Measurements from ENCODE around the gene PPFIA1. TPM values are rescaled to one million over a fixed set of nuclear protein-coding genes. Genes with fewer than 3 reads are reported as not detected.
A peak's percentile ranks its signal among the peaks of the same experiment; 100 is the strongest.
"Not testable (repeated sequence)": the region's sequence is repeated elsewhere in the genome, so short reads cannot be mapped to it uniquely, and the experiment has no call there.

The PPFIA1 gene
- polyA plus RNA-seq, 1 donor = 28.7 TPM

DNA sequence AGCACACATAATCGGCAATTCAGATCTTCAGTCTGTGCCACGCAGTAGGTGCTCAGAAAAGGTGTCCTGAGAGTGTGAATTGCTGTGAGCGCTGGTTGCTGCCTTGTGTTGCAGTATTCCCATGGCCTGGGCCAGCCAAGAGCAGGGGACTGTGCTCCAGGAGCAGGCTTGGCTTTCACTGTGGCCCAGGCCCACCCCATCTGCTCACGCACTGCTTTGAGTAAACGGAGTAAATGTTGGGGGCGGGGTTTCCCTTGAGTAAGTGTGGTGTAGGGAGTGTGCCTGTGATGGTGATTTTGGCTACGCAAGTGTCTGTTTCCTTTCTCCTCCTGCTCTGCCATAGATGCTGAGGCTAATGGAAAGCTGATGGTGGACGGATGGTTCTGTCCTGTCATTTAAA lies 130.2 kb downstream of the PPFIA1 start:
- Histone ChIP-seq H3K4me1 (ENCODE audit: control insufficient read depth, insufficient read depth, low read length) (peaks cover 21% of the 10 kb centered on the region), H3K27ac (ENCODE audit: low read length) (peak overlapping the region; percentile 89), H3K9me3 (ENCODE audit: control insufficient read depth, low read depth, low read length) (peaks cover 2% of the 10 kb centered on the region), H3K27me3 (ENCODE audit: control insufficient read depth, insufficient read depth, low read length) (no peaks in the 10 kb centered on the region), H3K36me3 (ENCODE audit: control insufficient read depth, insufficient read depth, low read length) (peaks cover 9% of the 10 kb centered on the region), H3K4me3 (ENCODE audit: low read length) (no peak overlapping the region)
- DNase-seq = no peak
- WGBS (ENCODE audit: insufficient coverage, low lambda C conversion rate) = no CpG with 5 or more reads among the region's 8 CpGs

DNA sequence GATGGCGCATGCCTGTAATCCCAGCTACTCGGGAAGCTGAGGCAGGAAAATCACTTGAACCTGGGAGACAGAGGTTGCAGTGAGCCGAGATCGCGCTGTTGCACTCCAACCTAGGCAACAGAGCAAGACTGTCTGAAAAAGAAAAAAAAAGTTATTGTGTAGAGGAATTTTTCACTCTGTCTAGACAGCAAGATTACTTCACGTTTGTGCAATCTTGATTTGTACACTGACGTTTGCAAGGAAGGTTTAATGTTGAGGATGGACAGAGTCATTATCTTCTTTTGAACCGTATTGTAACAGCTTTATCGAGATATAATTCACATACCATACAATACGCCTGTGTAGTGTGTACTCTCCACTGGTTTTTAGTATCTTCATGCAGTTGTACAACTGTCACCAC lies 131.5 kb downstream of the PPFIA1 start:
- Histone ChIP-seq H3K4me1 (ENCODE audit: control insufficient read depth, insufficient read depth, low read length) (peaks cover 21% of the 10 kb centered on the region), H3K27ac (ENCODE audit: low read length) (no peak overlapping the region), H3K9me3 (ENCODE audit: control insufficient read depth, low read depth, low read length) (peaks cover 2% of the 10 kb centered on the region), H3K36me3 (ENCODE audit: control insufficient read depth, insufficient read depth, low read length) (peaks cover 19% of the 10 kb centered on the region), H3K27me3 (ENCODE audit: control insufficient read depth, insufficient read depth, low read length) (no peaks in the 10 kb centered on the region), H3K4me3 (ENCODE audit: low read length) (no peak overlapping the region)
- WGBS (ENCODE audit: insufficient coverage, low lambda C conversion rate) = 90% methylated on average over 2 of the region's 10 CpGs
- no peak for DNase-seq

DNA sequence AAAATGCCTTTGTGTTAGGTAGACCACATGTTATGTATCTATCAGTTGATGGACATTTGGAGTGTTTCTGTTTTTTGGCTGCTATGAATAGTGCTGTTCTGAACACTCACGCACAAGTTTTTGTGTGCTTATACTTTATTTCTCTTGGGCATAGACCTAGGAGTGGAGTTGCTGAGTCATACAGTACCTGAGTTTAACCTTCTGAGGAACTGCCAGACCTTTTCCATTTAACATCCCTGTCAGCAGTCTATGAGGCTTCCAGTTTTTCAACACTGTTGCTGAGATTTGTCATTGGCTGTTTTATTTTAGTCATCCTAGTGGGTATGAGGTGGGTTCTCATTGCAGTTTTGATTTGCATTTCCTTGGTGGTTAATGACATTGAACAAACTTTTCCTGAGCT lies 132.2 kb downstream of the PPFIA1 start:
- H3K27ac ChIP-seq (ENCODE audit: low read length) = no peak overlapping the region
- H3K4me3 ChIP-seq (ENCODE audit: low read length) = no peak overlapping the region
- peaks cover 2% of the 10 kb centered on the region for H3K9me3 ChIP-seq (ENCODE audit: control insufficient read depth, low read depth, low read length)
- no peaks in the 10 kb centered on the region for H3K27me3 ChIP-seq (ENCODE audit: control insufficient read depth, insufficient read depth, low read length)
- peaks cover 26% of the 10 kb centered on the region for H3K36me3 ChIP-seq (ENCODE audit: control insufficient read depth, insufficient read depth, low read length)
- WGBS (ENCODE audit: insufficient coverage, low lambda C conversion rate) = 100% methylated on average over 1 of the region's 1 CpG
- peaks cover 14% of the 10 kb centered on the region for H3K4me1 ChIP-seq (ENCODE audit: control insufficient read depth, insufficient read depth, low read length)
- DNase-seq = no peak

DNA sequence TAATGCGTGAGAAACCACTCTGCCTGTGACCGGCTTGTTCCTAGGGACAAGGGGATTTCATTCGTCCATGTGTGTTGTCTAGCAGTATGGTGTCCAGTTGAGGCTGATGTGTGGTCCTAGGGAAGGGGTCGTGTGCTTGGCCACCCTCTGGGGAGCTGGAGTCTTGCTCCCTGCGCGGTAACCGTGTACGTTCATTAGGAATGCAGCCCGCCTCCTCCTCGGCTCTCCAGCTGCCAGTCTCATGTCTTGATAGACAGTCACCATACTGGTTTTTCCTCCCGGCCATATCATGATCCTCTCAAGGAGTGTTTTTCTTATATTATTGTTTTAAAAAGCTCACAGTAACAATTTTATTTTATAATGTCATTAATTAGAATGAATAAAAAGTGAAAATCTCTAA lies 133.8 kb downstream of the PPFIA1 start:
- H3K27me3 ChIP-seq (ENCODE audit: control insufficient read depth, insufficient read depth, low read length) = no peaks in the 10 kb centered on the region
- WGBS (ENCODE audit: insufficient coverage, low lambda C conversion rate) = 100% methylated on average over 6 of the region's 11 CpGs

DNA sequence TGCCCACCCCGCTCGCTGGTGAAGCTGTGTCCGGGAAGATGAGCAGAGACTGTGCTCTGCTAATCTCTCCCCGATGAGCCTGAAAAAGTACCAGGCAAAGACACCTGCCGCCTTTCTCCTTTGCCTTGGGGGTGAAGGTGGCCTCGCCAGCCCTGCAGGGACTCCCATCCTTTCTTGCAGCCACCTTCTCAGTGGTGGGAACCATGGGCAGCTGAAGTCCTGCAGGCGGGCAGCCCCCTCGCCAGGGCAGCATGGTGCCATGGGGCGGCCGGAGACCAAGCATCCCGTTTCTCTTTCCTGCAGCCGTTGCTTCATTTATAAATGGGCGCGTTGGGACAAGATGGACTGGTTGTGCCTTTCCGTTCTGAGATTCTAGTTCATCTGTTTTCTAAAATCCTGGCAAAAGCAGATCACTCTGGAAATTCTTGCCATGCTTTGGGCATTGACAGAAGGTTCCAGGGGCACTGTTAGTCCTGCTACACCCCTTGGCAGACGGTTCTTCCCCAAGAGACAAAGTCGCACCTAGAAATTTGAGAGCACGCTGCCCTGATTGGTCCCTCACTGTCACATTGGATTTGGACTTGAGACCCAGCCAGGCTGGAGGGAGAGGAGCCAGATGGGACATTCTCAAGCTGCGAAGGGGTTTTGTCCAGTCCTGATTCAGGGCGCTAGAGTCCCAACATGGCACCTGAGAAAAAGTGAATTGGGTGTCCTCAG lies 135.3 kb downstream of the PPFIA1 start:
- Histone ChIP-seq H3K4me3 (ENCODE audit: low read length) (no peak overlapping the region), H3K27ac (ENCODE audit: low read length) (no peak overlapping the region), H3K36me3 (ENCODE audit: control insufficient read depth, insufficient read depth, low read length) (peaks cover 57% of the 10 kb centered on the region), H3K4me1 (ENCODE audit: control insufficient read depth, insufficient read depth, low read length) (no peaks in the 10 kb centered on the region), H3K9me3 (ENCODE audit: control insufficient read depth, low read depth, low read length) (no peaks in the 10 kb centered on the region), H3K27me3 (ENCODE audit: control insufficient read depth, insufficient read depth, low read length) (no peaks in the 10 kb centered on the region)
- WGBS (ENCODE audit: insufficient coverage, low lambda C conversion rate) = no CpG with 5 or more reads among the region's 20 CpGs
- no peak for DNase-seq

More for the DNA sequence above, 133.8 kb downstream of the PPFIA1 start:
- H3K4me3 ChIP-seq (ENCODE audit: low read length) = no peak overlapping the region
- H3K4me1 ChIP-seq (ENCODE audit: control insufficient read depth, insufficient read depth, low read length) = peaks cover 12% of the 10 kb centered on the region
- no peak for DNase-seq
- H3K27ac ChIP-seq (ENCODE audit: low read length) = no peak overlapping the region
- peaks cover 42% of the 10 kb centered on the region for H3K36me3 ChIP-seq (ENCODE audit: control insufficient read depth, insufficient read depth, low read length)
- H3K9me3 ChIP-seq (ENCODE audit: control insufficient read depth, low read depth, low read length) = peaks cover 2% of the 10 kb centered on the region

DNA sequence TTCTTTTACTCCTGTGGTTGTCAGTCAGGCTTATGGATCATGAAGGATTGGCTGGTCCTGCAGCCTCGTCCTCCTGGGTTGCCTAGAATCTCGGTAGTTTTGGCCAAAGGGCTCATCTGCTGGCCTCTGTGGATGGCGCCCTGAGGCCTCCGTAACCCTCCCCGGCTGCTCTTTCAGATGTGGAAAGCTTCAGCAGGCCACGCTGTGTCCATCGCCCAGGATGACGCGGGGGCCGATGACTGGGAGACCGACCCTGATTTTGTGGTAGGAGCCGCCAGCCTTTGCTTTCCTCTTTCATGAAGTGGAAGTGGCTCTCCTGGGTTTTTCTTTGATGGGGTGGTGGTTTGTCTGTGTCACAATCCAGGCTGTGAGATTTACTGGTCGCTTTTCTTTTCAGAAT lies 136.6 kb downstream of the PPFIA1 start:
- Histone ChIP-seq H3K9me3 (ENCODE audit: control insufficient read depth, low read depth, low read length) (no peaks in the 10 kb centered on the region), H3K36me3 (ENCODE audit: control insufficient read depth, insufficient read depth, low read length) (peaks cover 69% of the 10 kb centered on the region), H3K27ac (ENCODE audit: low read length) (no peak overlapping the region), H3K4me3 (ENCODE audit: low read length) (no peak overlapping the region), H3K27me3 (ENCODE audit: control insufficient read depth, insufficient read depth, low read length) (no peaks in the 10 kb centered on the region), H3K4me1 (ENCODE audit: control insufficient read depth, insufficient read depth, low read length) (no peaks in the 10 kb centered on the region)
- DNase-seq = no peak
- WGBS (ENCODE audit: insufficient coverage, low lambda C conversion rate) = no CpG with 5 or more reads among the region's 13 CpGs

DNA sequence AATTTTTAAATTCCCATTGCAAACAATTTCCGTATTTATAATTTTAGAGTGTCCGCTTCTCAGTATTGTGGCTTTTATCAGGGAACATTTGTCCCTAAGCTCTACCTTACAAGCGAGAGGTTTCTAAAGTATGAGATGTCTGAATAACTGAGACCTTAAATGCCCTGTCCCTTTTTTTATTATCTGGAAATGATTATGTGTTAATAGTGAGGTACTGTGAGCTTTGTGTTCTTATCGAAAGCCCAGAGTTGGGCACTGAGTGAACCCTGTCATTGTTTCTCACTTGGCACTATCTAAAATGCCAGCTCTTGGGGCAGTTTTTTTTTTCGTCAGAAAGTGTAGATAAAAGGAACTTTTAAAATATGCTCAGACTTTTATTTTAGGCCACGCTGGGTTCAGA lies 137.3 kb downstream of the PPFIA1 start:
- Histone ChIP-seq H3K27ac (ENCODE audit: low read length) (no peak overlapping the region), H3K36me3 (ENCODE audit: control insufficient read depth, insufficient read depth, low read length) (peaks cover 73% of the 10 kb centered on the region), H3K4me3 (ENCODE audit: low read length) (no peak overlapping the region), H3K4me1 (ENCODE audit: control insufficient read depth, insufficient read depth, low read length) (no peaks in the 10 kb centered on the region), H3K27me3 (ENCODE audit: control insufficient read depth, insufficient read depth, low read length) (no peaks in the 10 kb centered on the region), H3K9me3 (ENCODE audit: control insufficient read depth, low read depth, low read length) (no peaks in the 10 kb centered on the region)
- DNase-seq = no peak
- 100% methylated on average over 2 of the region's 6 CpGs for WGBS (ENCODE audit: insufficient coverage, low lambda C conversion rate)

DNA sequence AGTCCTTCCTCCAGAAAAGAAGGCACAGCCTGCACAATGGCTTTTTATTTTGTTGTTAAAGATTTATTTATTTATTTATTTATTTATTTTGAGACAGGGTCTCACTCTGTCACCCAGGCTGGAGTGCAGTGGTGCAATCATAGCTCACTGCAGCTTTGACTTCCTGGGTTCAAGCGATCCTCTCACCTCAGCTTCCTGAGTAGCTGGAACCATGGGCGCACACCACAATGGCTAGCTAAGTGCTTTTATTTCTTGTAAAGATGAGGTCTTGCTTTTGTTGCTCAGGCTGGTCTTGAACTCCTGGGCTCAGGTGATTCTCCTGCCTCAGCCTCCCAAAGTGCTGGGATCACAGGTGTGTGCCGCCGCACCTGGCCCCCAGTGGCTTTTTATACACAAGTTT lies 137.8 kb downstream of the PPFIA1 start:
- H3K27ac ChIP-seq (ENCODE audit: low read length); H3K4me1 ChIP-seq (ENCODE audit: control insufficient read depth, insufficient read depth, low read length); H3K27me3 ChIP-seq (ENCODE audit: control insufficient read depth, insufficient read depth, low read length); H3K9me3 ChIP-seq (ENCODE audit: control insufficient read depth, low read depth, low read length); H3K4me3 ChIP-seq (ENCODE audit: low read length); DNase-seq: not testable (repeated sequence)
- H3K36me3 ChIP-seq (ENCODE audit: control insufficient read depth, insufficient read depth, low read length) = peaks cover 78% of the 10 kb centered on the region
- no CpG with 5 or more reads among the region's 4 CpGs for WGBS (ENCODE audit: insufficient coverage, low lambda C conversion rate)

DNA sequence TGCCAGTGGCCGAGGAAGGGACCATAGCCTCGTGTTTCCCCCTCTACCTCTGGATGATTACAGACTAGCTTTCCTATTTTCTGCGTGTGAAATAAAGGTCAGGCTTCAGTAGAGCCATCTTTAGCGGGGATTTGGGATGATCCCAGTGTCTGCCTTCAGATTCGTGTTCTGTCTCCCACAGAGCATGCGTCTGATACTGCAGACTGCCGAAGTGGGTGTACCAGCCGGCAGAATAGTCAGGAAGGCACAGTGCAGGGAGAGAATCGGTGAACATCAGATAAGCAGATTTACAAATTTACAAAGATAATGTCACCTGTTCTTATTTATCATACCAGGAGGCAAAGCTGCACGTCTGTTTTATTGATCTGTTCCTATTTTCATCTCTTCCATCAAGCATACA lies 138.9 kb downstream of the PPFIA1 start:
- no CpG with 5 or more reads among the region's 10 CpGs for WGBS (ENCODE audit: insufficient coverage, low lambda C conversion rate)
- H3K36me3 ChIP-seq (ENCODE audit: control insufficient read depth, insufficient read depth, low read length) = peaks cover 87% of the 10 kb centered on the region
- H3K27ac ChIP-seq (ENCODE audit: low read length) = no peak overlapping the region
- DNase-seq = no peak
- H3K27me3 ChIP-seq (ENCODE audit: control insufficient read depth, insufficient read depth, low read length) = no peaks in the 10 kb centered on the region
- no peaks in the 10 kb centered on the region for H3K9me3 ChIP-seq (ENCODE audit: control insufficient read depth, low read depth, low read length)
- H3K4me1 ChIP-seq (ENCODE audit: control insufficient read depth, insufficient read depth, low read length) = no peaks in the 10 kb centered on the region
- H3K4me3 ChIP-seq (ENCODE audit: low read length) = no peak overlapping the region

DNA sequence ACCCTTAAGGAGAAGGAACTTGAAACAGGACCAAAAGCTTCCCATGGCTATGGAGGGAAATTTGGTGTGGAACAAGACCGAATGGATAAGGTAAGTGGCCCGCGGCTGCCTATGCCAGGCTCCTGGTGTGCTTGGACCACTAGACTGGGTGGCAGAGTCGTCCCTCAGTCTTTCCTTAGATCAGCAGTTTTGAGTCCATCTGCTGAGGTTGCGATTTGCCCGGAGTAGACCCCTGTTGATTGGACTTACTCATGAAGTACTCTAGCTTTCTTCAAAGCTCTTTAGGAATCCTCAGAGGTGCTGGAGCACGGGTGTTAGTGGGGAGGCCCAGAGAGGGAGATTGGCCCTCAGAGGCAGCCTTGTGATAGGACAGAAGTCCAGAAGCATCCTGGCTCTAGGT lies 139.4 kb downstream of the PPFIA1 start:
- no peak for DNase-seq
- WGBS (ENCODE audit: insufficient coverage, low lambda C conversion rate) = no CpG with 5 or more reads among the region's 7 CpGs
- H3K4me1 ChIP-seq (ENCODE audit: control insufficient read depth, insufficient read depth, low read length) = no peaks in the 10 kb centered on the region
- peaks cover 91% of the 10 kb centered on the region for H3K36me3 ChIP-seq (ENCODE audit: control insufficient read depth, insufficient read depth, low read length)
- no peak overlapping the region for H3K4me3 ChIP-seq (ENCODE audit: low read length)
- no peaks in the 10 kb centered on the region for H3K27me3 ChIP-seq (ENCODE audit: control insufficient read depth, insufficient read depth, low read length)
- H3K9me3 ChIP-seq (ENCODE audit: control insufficient read depth, low read depth, low read length) = no peaks in the 10 kb centered on the region
- no peak overlapping the region for H3K27ac ChIP-seq (ENCODE audit: low read length)

Measured in large intestine (tissue), 3 donors.